HEK293T (cell line): ENCODE data around the gene PSPC1.

Experiments used
- ARNT ChIP-seq: fragments of 450-650 bp; IDR thresholded peaks from 2 replicates; pipeline ENCODE4 v1.6.1; 2017; ENCODE audit warnings: mild to moderate bottlenecking
- BHLHE40 ChIP-seq: fragments of 450-650 bp; IDR thresholded peaks from 2 replicates; pipeline ENCODE4 v1.6.1; 2016; ENCODE audit warnings: mild to moderate bottlenecking, moderate library complexity, borderline replicate concordance
- CTBP1 ChIP-seq: fragments of 450-650 bp; IDR thresholded peaks from 2 replicates; pipeline ENCODE4 v1.6.1; 2016; ENCODE audit warnings: borderline replicate concordance
- ELF4 ChIP-seq: fragments of 450-650 bp; IDR thresholded peaks from 2 replicates; pipeline ENCODE4 v1.6.1; 2017; ENCODE audit warnings: antibody characterized with exemption
- FOXA1 ChIP-seq: fragments of 450-650 bp; IDR thresholded peaks from 2 replicates; pipeline ENCODE4 v1.6.1; 2016; ENCODE audit warnings: mild to moderate bottlenecking
- FOXK2 ChIP-seq: fragments of 450-650 bp; IDR thresholded peaks from 2 replicates; pipeline ENCODE4 v1.6.1; 2016; ENCODE audit warnings: mild to moderate bottlenecking
- FOXM1 ChIP-seq: fragments of 450-650 bp; IDR thresholded peaks from 2 replicates; pipeline ENCODE4 v1.6.1; 2017; ENCODE audit warnings: mild to moderate bottlenecking, borderline replicate concordance
- HDGF ChIP-seq: fragments of 450-650 bp; IDR thresholded peaks from 2 replicates; pipeline ENCODE4 v1.6.1; 2017; ENCODE audit warnings: antibody characterized with exemption, borderline replicate concordance
- NFRKB ChIP-seq: fragments of 450-650 bp; IDR thresholded peaks from 2 replicates; pipeline ENCODE4 v1.6.1; 2016; ENCODE audit warnings: mild to moderate bottlenecking, moderate library complexity
- SP1 ChIP-seq: fragments of 450-650 bp; IDR thresholded peaks from 2 replicates; pipeline ENCODE4 v1.6.1; 2017
- SUZ12 ChIP-seq: fragments of 450-650 bp; IDR thresholded peaks from 2 replicates; pipeline ENCODE4 v1.6.1; 2016; ENCODE audit warnings: mild to moderate bottlenecking
- TARDBP ChIP-seq: fragments of 450-650 bp; IDR thresholded peaks from 2 replicates; pipeline ENCODE4 v1.6.1; 2016
- ZNF384 ChIP-seq: fragments of 450-650 bp; IDR thresholded peaks from 2 replicates; pipeline ENCODE4 v1.6.1; 2016
- TF ChIP-seq, protein P1 (sequence below): fragments of 450-650 bp; IDR thresholded peaks from 2 replicates; pipeline ENCODE4 v1.6.1; 2016

DNA sequence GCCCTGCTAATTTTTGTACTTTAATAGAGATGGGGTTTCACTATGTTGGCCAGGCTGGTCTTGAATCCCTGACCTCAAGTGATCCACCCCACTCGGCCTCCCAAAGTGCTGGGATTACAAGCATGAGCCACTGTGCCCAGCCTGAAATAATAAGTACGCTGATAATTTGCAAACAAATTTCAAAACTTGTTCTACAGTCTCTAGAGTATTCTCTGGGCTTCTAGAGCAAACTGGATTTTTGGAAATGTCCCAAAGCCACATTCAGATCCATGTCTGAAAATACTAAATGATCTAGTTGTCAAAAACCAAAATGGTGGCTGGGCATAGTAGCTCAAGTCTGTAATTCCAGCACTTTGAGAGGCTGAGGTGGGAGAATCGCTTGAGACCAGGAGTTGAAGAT lies 39.9 kb upstream of the PSPC1 start:
- no peak for TF ChIP-seq SUZ12
- TF ChIP-seq BHLHE40 = no peak
- TF ChIP-seq NFRKB = no peak
- no peak for TF ChIP-seq SP1
- TF ChIP-seq FOXA1 = no peak
- TF ChIP-seq ARNT = no peak
- no peak for TF ChIP-seq FOXK2
- no peak for TF ChIP-seq ZNF384
- TF ChIP-seq FOXM1 = no peak
- TF ChIP-seq HDGF = no peak
- TF ChIP-seq CTBP1 = no peak
- TF ChIP-seq TARDBP = no peak
- TF ChIP-seq, protein P1, sequence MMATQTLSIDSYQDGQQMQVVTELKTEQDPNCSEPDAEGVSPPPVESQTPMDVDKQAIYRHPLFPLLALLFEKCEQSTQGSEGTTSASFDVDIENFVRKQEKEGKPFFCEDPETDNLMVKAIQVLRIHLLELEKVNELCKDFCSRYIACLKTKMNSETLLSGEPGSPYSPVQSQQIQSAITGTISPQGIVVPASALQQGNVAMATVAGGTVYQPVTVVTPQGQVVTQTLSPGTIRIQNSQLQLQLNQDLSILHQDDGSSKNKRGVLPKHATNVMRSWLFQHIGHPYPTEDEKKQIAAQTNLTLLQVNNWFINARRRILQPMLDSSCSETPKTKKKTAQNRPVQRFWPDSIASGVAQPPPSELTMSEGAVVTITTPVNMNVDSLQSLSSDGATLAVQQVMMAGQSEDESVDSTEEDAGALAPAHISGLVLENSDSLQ = no peak
- no peak for TF ChIP-seq ELF4
